CD14-positive monocyte (primary cell): ENCODE data around the gene OR10A4. TPM values are rescaled to one million over a fixed set of nuclear protein-coding genes. Genes with fewer than 3 reads are reported as not detected.

Source experiments
- DNase-seq, 3 donors: peaks; one replicate each; pipeline ENCODE4 v3.0.0-alpha.2; 2011 to 2022
- H2AFZ ChIP-seq: 2 replicates; pipeline ENCODE4 v1.6.0; 2012; ENCODE audit warnings: mild to moderate bottlenecking, low read depth, low read length, inconsistent platforms; ENCODE audit not compliant: insufficient read depth, poor library complexity, severe bottlenecking
- H3K27ac ChIP-seq, 2 donors: 1 replicate in 1 of 2; 2 replicates in 1 of 2; pipeline ENCODE4 v1.5.1; 2012 to 2013; ENCODE audit warnings: low read length in 2 of 2, control low read depth in 1 of 2, inconsistent platforms in 1 of 2, low read depth in 1 of 2, mild to moderate bottlenecking in 1 of 2
- H3K27me3 ChIP-seq, 2 donors: one replicate each; pipeline versions ENCODE4 v1.6.0 to v1.6.1; 2011 to 2013; ENCODE audit warnings: low read length in 2 of 2; ENCODE audit not compliant: control insufficient read depth in 2 of 2, insufficient read depth in 2 of 2
- H3K36me3 ChIP-seq, 2 donors: replicated peaks in 1 of 2; 1 replicate in 1 of 2; 2 replicates in 1 of 2; pipeline versions ENCODE4 v1.5.1 to v1.6.1; 2012 to 2013; ENCODE audit warnings: low read length in 2 of 2, control low read depth in 1 of 2, inconsistent platforms in 1 of 2, mild to moderate bottlenecking in 1 of 2; ENCODE audit not compliant: insufficient read depth in 2 of 2, control insufficient read depth in 1 of 2
- H3K4me1 ChIP-seq, 2 donors: 1 replicate in 1 of 2; 2 replicates in 1 of 2; pipeline versions ENCODE4 v1.5.1 to v1.6.1; 2012 to 2013; ENCODE audit warnings: low read length in 2 of 2, control low read depth in 1 of 2, inconsistent platforms in 1 of 2, mild to moderate bottlenecking in 1 of 2, moderate library complexity in 1 of 2; ENCODE audit not compliant: insufficient read depth in 2 of 2, control insufficient read depth in 1 of 2
- H3K4me2 ChIP-seq: replicated peaks from 2 replicates; pipeline ENCODE3; 2012; ENCODE audit warnings: low read length, moderate library complexity, mild to moderate bottlenecking; ENCODE audit not compliant: poor library complexity, severe bottlenecking; ENCODE audit errors: extremely low read depth
- H3K4me3 ChIP-seq, 3 experiments: fragments of 200-600 bp in 1 of 3; sonication (generic) in 1 of 3; replicated peaks in 1 of 3; 1 replicate in 2 of 3; 2 replicates in 1 of 3; pipeline ENCODE4 v1.5.1; 2011 to 2013; ENCODE audit warnings: low read length in 3 of 3, mild to moderate bottlenecking in 3 of 3, control low read depth in 2 of 3, low read depth in 2 of 3, inconsistent platforms in 1 of 3, moderate library complexity in 1 of 3
- H3K79me2 ChIP-seq: 2 replicates; pipeline ENCODE4 v1.6.0; 2012; ENCODE audit warnings: mild to moderate bottlenecking, control low read depth, inconsistent platforms, low read length, moderate library complexity; ENCODE audit not compliant: insufficient read depth
- H3K9ac ChIP-seq: 2 replicates; pipeline ENCODE4 v1.6.0; 2017; ENCODE audit warnings: low read length, mild to moderate bottlenecking; ENCODE audit not compliant: insufficient read depth, poor library complexity, severe bottlenecking
- H3K9me3 ChIP-seq, 2 donors: replicated peaks in 1 of 2; 1 replicate in 1 of 2; 2 replicates in 1 of 2; pipeline versions ENCODE4 v1.5.1 to v1.6.1; 2012 to 2013; ENCODE audit warnings: low read length in 2 of 2, control low read depth in 1 of 2; ENCODE audit not compliant: control insufficient read depth in 1 of 2, insufficient read depth in 1 of 2
- H4K20me1 ChIP-seq: 2 replicates; pipeline ENCODE4 v1.6.0; 2012; ENCODE audit warnings: mild to moderate bottlenecking, low read length, control low read depth, moderate library complexity; ENCODE audit not compliant: insufficient read depth
- H3K27ac Mint-ChIP-seq, 7 donors: one replicate each; pipeline ENCODE4 v1.8.0; 2020; ENCODE audit warnings: mild to moderate bottlenecking in 7 of 7, mixed read lengths in 7 of 7, moderate library complexity in 6 of 7, inconsistent platforms in 2 of 7
- H3K27me3 Mint-ChIP-seq, 3 donors: one replicate each; pipeline ENCODE4 v1.8.0; 2021 to 2022; ENCODE audit warnings: low read depth in 3 of 3, mild to moderate bottlenecking in 3 of 3, mixed read lengths in 3 of 3, moderate library complexity in 3 of 3, inconsistent platforms in 1 of 3
- H3K36me3 Mint-ChIP-seq, 2 donors: one replicate each; pipeline ENCODE4 v1.8.0; 2020; ENCODE audit warnings: mixed read lengths in 2 of 2, inconsistent platforms in 1 of 2, mild to moderate bottlenecking in 1 of 2
- H3K4me1 Mint-ChIP-seq: one replicate; pipeline ENCODE4 v1.8.0; 2020; ENCODE audit warnings: mild to moderate bottlenecking, mixed read lengths
- H3K4me3 Mint-ChIP-seq, 2 donors: one replicate each; pipeline ENCODE4 v1.8.0; 2020; ENCODE audit warnings: mild to moderate bottlenecking in 2 of 2, mixed read lengths in 2 of 2, moderate library complexity in 1 of 2
- H3K9me3 Mint-ChIP-seq, 7 donors: one replicate each; pipeline ENCODE4 v1.8.0; 2020 to 2022; ENCODE audit warnings: mixed read lengths in 7 of 7, mild to moderate bottlenecking in 6 of 7, moderate library complexity in 6 of 7, inconsistent platforms in 2 of 7
- CTCF ChIP-seq: fragments of 200-600 bp; IDR thresholded peaks from one replicate; pipeline ENCODE4 v1.8.0; 2022; ENCODE audit warnings: antibody characterized with exemption, mild to moderate bottlenecking
- WGBS: methylation state at CpG from one replicate; pipeline ENCODE4 v1.1.5; 2013; ENCODE audit warnings: missing lambda C conversion rate; ENCODE audit not compliant: insufficient coverage; 5-methylcytosine and 5-hydroxymethylcytosine counted together
- intact Hi-C, 2 donors: fragments of 100-400 bp; cut with micrococcal nuclease; formaldehyde crosslinking; loops; one replicate each; pipeline versions ENCODE4 v1.15.0 to v1.15.1; 2023
- polyA plus RNA-seq, 3 donors: library from polyadenylated mRNA; depleted of rRNA in 1 of 3; unstranded in 2 of 3; stranded (reverse) in 1 of 3; fragments of 300-500 nt in 2 of 3; fragments of >200 nt in 1 of 3; fragmentation: Illumina TruSeq in 2 of 3; gene quantifications; 1 replicate in 2 of 3; 2 replicates in 1 of 3; pipeline ENCODE4 v1.2.3, GENCODE V29; 2012 to 2021

OR10A4 gene
- polyA plus RNA-seq, 3 donors = not detected

GRCh38 chr11:6895010-6895409 is 18.6 kb downstream of the OR10A4 start:
- no peaks in the 10 kb centered on the region for H3K4me1 Mint-ChIP-seq
- Histone ChIP-seq H4K20me1 (no peaks in the 10 kb centered on the region), H3K36me3 (no peaks in the 10 kb centered on the region), H3K9me3 (no peaks in the 10 kb centered on the region), H2AFZ (no peak overlapping the region), H3K4me2 (no peak overlapping the region), H3K27me3 (no peaks in the 10 kb centered on the region), H3K27ac (no peak overlapping the region), H3K4me3 (no peak overlapping the region), H3K79me2 (no peaks in the 10 kb centered on the region), H3K4me1 (no peaks in the 10 kb centered on the region), H3K9ac (no peak overlapping the region)
- TF ChIP-seq CTCF = no peak
- DNase-seq = no peak
- H3K36me3 Mint-ChIP-seq = no peaks in the 10 kb centered on the region
- no peak overlapping the region for H3K27ac Mint-ChIP-seq
- no peak overlapping the region for H3K4me3 Mint-ChIP-seq
- peaks cover 0 to 1% (median 0%) of the 10 kb centered on the region in 7 donors for H3K9me3 Mint-ChIP-seq
- no peaks in the 10 kb centered on the region for H3K27me3 Mint-ChIP-seq
- intact Hi-C loops = no loop called here

GRCh38 chr11:6898911-6899310 is 22.5 kb downstream of the OR10A4 start:
- Mint-ChIP-seq H3K36me3 (no peaks in the 10 kb centered on the region), H3K27ac (no peak overlapping the region), H3K27me3 (peaks cover 0 to 1% (median 0%) of the 10 kb centered on the region in 3 donors), H3K4me1 (no peaks in the 10 kb centered on the region), H3K9me3 (peaks cover 0 to 2% (median 0%) of the 10 kb centered on the region in 7 donors), H3K4me3 (no peak overlapping the region)
- WGBS = no CpG with 5 or more reads among the region's 1 CpG
- no peak for DNase-seq
- Histone ChIP-seq H3K27ac (no peak overlapping the region), H3K4me2 (no peak overlapping the region), H3K27me3 (no peaks in the 10 kb centered on the region), H3K36me3 (no peaks in the 10 kb centered on the region), H2AFZ (no peak overlapping the region), H3K79me2 (no peaks in the 10 kb centered on the region), H3K9ac (no peak overlapping the region), H3K9me3 (peaks cover 0 to under 1% of the 10 kb centered on the region in 2 donors), H3K4me1 (no peaks in the 10 kb centered on the region), H4K20me1 (no peaks in the 10 kb centered on the region), H3K4me3 (no peak overlapping the region)
- intact Hi-C loops = no loop called here
- no peak for TF ChIP-seq CTCF
